ENCODE measurements around the gene PTGIS.

DNA sequence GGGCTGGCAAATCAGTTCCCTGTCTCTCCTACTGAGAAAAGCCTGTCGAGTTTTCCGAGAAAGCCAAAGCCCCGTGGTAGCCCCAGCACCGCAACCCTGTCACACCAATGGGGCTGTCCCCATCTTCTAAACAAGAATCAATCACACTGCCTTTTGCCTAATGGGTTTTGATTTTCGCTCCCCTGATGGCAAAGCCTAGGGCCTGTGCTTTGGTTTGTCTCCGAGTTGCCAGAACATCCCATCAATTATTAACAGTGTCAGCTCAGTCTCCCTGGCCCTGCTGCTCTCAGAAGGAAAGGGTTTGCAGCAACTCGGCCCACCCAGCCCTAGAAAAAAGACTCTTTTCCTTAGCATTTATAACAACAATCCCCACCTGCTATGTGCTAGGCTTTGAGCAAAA lies 89.7 kb downstream of the PTGIS start:
- TF ChIP-seq, protein P1, sequence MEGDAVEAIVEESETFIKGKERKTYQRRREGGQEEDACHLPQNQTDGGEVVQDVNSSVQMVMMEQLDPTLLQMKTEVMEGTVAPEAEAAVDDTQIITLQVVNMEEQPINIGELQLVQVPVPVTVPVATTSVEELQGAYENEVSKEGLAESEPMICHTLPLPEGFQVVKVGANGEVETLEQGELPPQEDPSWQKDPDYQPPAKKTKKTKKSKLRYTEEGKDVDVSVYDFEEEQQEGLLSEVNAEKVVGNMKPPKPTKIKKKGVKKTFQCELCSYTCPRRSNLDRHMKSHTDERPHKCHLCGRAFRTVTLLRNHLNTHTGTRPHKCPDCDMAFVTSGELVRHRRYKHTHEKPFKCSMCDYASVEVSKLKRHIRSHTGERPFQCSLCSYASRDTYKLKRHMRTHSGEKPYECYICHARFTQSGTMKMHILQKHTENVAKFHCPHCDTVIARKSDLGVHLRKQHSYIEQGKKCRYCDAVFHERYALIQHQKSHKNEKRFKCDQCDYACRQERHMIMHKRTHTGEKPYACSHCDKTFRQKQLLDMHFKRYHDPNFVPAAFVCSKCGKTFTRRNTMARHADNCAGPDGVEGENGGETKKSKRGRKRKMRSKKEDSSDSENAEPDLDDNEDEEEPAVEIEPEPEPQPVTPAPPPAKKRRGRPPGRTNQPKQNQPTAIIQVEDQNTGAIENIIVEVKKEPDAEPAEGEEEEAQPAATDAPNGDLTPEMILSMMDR (IDR thresholded peaks at IDR 0.05) = no peak
- TF ChIP-seq EZH2 (IDR thresholded peaks at IDR 0.05; ENCODE audit: borderline replicate concordance, insufficient read depth, low read depth, low read length, poor library complexity, severe bottlenecking) = no peak
